Endothelial cell of umbilical vein (primary cell): Measurements from ENCODE around the gene GRID1.

Source experiments
- CTCF ChIP-seq, 2 donors: IDR thresholded peaks; 1 replicate in 1 of 2; 2 replicates in 1 of 2; pipeline ENCODE4 v1.5.1; 2011; ENCODE audit warnings: low read length in 2 of 2, mild to moderate bottlenecking in 2 of 2, moderate library complexity in 2 of 2, control low read depth in 1 of 2, inconsistent platforms in 1 of 2, low read depth in 1 of 2; ENCODE audit not compliant: insufficient read depth in 1 of 2; ENCODE audit errors: extremely low read depth in 1 of 2
- POLR2A ChIP-seq: IDR thresholded peaks from 2 replicates; pipeline ENCODE4 v1.6.1; 2012; ENCODE audit warnings: low read depth, mild to moderate bottlenecking, control low read depth, low read length

DNA sequence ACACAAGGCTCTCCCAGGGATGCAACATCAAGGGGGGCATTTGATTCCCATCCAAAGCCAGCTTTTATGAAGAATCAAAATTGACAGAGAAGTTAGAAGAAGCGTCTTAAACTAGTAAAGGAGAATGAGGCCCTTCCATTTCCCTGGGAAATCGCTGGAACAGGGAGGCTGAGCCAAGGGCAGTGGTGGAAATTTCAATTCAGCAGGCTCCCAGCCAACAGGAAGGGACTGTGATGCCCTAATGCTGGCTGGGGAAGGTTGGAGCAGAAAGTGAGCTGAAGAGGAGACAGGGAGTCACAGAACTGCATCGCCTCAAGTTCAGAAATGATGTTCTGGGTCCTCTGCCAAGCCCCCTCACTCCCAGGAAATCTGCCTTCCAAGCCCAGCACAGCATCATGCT lies 517.3 kb downstream of the GRID1 start:
- TF ChIP-seq POLR2A (no peak), CTCF (IDR thresholded peaks at IDR 0.05; ENCODE audit: extremely low read depth in 1 of 2, insufficient read depth in 1 of 2, low read depth in 1 of 2, low read length in 2 of 2) (no peak)
